ENCODE data around the gene SLC27A4. TPM values are rescaled to one million over a fixed set of nuclear protein-coding genes. Genes with fewer than 3 reads are reported as not detected.

The SLC27A4 gene
- polyA plus RNA-seq, 3 donors: 15.2 to 19.0 (median 16.5) TPM

DNA sequence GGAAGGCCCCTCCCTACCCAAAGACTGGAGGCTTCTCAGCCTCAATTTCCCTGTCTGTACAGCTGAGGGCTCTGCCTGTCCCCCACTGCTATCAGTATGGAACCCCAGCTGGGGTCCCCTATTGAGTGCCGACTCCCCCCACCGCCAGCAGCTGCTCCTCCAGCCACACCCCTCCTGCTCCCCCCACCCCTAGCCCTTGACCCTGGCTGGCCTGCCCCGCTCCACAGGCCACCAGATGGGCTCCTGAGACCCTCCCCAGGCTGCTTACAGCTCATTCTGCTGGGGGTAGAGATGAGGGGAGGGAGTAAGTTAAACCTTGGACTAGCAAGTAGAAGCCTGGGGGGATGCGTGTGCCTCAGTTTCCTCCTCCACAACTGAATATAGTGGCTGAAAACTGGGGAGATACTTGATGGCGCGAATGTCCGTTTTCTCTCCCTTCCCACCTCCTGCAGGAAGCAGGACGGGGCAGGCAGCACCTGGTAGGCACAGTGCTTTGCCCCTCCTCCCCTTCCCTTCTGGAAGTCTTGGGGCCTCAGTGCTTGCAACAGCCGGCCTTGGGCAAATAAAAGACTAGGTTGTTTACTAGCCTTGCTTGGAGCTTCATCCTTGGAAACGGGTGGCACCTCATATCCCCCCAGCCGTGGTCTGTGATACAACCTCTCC is 50.0 kb downstream of the SLC27A4 start:
- no peak for DNase-seq (ENCODE audit: low read depth in 3 of 3, low spot score in 2 of 3)

DNA sequence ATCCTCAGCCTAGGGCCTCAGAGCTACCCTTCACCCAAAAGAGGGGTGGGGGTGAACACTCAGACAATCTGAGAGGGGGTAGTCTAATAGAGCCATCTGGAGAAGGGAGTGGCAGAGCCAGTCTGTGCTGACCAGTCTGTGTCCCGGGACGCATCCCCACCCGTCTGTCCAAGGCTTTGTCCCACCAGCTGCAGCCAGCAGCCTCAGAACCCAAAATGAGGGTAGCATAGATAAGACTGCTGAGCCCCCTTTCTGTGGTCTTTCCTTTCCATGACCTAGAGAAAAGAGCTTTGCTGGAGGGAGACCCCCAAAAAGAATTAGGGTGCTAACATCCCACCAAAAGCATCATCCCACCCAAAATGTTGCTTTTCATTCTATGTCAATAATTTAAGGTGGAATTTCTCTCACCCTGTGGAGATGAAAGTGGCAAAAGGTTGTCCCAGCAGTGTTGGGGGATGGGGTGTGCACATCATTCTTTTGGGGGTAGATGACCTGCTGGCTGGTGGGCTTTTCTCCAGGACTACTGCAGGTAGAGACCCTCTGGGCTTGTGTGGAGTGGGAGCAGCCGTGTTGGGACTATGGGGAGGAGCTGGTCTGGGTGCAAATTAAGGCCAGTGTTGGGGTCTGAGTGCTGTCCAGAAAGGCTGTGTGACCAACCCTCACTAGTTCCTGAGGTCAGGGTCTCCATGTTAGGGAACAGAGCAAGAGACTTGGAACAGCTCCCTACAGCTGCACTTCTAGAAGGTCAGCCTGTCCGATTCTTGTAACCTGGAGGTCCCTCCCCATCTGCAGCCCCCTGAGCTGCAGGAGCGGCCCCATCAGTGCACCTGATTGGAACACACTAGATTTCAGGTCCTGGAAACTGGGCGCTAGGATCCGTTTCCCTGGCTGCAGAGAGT is 50.7 kb downstream of the SLC27A4 start:
- no peak for DNase-seq (ENCODE audit: low read depth in 3 of 3, low spot score in 2 of 3)

DNA sequence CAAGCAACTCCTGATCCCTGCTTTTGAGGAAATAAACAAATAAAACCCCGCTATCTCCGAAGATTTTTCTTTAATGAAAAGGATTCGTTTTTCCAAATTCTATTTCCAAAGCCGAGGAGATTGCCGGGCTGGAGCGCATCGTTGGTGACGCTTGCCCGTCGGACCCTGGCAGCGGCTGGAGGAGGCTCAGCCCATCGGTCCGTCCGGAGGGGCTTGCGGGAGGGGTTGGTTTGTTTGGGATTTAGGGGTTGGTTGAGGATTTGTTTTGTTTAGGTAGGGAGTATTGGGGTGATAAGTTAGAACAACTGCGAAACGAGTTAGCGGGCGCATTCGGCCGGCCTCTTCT is 51.6 kb downstream of the SLC27A4 start:
- no peak for DNase-seq (ENCODE audit: low read depth in 3 of 3, low spot score in 2 of 3)

DNA sequence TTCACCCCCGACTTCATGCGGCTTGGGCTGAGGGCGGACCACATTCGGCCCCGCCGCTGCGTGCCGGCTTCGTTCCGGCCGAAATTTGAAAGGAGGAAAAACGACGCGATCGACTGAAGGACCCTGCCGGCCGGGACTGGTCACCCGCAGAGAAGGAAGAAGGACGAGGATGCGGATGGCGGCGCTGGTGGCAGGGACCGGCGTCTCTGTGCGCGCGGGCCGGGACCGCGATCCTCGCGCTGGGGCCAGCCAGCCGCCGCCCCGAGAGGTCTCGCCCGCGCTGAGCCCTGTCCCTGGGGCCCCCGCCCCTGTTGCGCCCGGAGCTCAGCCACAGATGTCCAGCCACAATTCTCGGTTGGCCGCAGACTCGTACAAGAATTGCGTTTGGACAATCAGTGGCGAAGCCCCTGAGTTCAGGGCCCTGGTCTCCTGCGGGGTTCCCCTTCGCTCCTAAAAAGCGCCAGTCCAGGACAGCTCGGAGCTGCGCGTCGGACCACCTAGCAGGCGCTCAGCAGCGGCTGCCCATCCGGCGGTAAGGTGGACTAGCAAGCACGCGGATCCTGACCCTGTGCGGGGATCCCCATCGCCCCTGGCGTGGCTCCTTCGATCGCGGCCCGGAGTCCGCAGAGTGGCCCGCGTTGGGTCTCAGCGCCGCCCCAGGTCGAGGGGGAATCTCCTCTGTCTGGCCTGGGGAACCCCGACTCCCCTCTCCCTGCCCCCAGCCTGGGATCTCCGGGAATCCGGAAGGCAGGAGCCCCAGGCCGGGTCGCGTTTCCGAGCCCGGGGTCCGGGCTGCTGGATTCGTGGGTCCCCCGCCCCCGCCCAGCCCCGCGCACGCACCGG is 52.2 kb downstream of the SLC27A4 start:
- no peak for DNase-seq (ENCODE audit: low read depth in 3 of 3, low spot score in 2 of 3)

DNA sequence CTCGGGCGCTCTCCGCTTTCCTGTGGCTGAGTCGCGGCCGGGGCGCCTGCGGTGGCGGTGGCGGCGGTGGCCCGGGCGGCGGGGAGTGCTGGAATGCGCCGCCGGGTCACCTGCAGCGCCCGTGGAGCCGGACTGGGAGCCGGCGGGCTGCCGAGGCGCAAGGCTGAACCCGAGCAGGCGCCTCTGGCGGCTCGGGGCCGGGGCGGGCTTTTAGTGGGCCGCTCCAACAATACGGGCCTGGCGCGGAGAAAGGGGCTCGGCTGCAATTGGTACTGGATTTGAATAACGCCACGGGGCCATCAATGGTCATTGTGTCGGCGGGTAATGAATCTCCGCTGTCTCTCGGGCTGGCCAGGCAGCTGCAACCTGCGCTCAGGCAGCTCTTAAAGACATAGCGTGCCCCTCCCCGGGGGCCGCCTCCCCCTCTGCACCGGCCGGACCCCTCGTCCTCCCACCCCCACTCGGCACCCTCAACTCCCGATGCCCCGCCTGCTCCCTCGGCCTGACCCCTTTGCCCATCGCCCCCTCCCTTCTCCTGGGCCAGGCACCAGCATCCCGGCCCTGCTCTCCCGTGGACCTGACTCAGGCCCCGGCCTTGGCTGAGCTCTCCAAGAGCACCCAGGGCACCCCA is 52.9 kb downstream of the SLC27A4 start:
- no peak for DNase-seq (ENCODE audit: low read depth in 3 of 3, low spot score in 2 of 3)

DNA sequence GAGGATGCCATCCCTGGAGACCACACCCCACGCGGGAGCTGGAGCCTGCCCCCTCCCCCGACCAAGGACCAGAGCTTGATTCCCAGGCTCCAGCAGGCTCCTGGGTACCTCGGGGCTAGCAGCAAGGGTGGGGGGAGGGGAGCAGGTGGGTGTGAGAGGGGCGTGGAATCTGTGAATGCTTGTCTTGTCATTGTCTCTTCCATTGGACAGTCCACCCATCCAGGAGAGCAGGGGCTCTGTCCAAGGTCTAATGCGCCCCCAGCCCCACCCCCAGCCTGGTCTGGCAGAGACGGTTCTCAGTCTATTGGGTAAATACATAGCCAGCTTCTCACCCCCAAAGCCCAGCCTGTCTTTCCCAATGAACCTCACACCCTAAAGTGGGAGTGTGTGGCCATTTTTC is 53.6 kb downstream of the SLC27A4 start:
- DNase-seq (ENCODE audit: low read depth in 3 of 3, low spot score in 2 of 3): no peak

DNA sequence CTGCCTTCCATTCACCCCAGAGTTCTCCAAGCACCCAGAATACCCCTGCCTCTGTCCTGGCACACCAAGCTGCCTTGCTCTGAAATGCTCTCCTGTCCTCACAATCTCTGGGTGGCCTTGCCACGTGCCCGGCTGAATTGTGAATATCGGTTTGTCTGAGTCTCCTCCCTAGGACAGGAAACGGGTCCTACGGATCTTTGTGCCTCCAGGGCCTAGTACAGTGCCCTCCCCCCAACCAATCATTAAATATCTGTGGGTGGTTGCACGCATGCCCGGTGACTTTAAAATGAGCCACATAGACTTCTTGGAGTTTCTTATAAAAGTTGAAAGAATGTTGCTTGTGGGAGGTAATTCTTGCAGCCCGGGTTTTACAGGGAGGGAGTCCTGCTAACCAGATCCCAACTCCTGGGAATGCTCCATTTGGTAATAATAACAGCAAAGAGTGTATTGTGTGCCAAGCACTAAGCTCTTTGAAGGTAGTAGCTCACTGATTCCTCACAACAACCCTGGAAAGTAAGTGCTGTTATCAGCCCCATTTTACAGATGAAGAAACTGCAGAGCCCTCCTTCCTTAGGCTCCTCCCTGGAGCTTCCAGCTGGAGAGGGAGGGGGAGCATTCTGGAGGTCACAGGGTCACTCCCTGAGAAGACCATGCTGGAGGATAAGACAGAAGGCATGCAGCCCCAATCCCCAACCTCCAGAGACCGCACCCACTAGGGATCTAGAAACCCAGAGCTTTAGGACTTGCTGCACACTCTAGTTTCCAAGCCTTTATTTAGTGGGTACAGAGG is 54.2 kb downstream of the SLC27A4 start:
- DNase-seq (ENCODE audit: low read depth in 3 of 3, low spot score in 2 of 3): no peak

DNA sequence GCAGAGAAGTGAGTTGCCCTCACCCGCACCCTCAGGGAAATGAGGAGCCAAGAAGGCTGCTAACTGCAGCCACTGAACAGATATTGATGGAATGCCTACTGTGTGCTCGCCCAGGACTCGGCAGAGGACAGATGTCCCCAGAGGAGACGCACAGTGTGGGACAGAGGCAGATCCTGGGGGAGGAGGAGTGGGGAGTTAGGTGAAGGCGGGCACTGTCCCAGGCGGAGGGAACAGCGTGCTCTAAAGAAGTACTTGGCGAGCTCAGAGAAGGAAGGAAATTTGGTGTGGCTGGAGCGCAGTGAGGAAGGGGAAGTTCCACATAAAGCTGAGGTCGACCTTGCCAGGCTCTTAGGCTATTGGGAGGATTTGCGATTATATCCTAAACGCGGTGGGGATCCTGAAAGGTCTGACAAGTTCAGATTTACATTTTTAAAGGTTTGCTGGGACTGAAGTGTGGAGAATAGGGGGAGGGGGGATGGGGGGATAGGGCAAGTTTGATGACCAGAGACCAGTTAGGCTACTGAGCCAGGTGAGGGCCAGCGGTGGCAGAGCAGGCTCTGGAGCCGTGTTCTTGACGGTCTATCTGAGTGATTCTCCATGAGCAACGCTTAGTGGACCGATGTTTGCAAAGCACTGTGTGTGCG is 56.8 kb downstream of the SLC27A4 start:
- no peak for DNase-seq (ENCODE audit: low read depth in 3 of 3, low spot score in 2 of 3)

DNA sequence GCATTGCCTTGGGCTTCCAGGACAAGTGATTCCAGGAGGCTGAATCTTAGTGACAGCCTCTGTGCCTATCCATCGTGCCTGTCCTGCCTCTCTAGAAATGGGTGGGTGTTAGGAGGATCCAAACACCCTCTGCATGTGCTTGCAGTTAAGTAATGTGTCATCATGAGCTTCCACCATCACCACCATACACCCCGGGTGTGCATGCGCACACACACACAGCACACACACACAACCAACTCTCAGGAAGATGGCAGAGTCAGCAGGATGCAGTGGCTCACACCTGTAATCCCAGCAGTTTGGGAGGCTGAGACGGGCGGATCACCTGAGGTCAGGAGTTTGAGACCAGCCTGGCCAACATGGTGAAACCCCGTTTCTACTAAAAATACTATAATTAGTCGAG is 57.5 kb downstream of the SLC27A4 start:
- no peak for DNase-seq (ENCODE audit: low read depth in 3 of 3, low spot score in 2 of 3)

DNA sequence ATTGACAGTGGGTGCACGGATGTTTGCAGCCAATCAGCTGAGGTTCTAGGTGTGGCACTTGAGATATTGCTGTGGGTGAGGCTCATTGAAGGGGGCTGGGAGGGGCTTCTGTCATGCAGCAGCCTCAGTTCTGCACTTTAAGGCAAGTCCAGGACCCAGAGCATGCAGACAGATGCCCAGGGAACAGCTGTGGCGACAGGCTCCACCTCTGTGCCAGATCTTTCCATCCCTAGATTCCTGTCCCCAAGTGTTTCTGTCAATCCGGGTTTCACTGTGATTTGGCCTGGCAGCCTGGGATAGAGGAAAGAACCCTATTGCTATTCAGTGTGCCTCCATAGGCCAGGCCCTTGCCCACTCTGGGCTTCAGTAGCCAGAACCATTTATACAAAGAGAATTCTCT is 59.5 kb downstream of the SLC27A4 start:
- DNase-seq (ENCODE audit: low read depth in 3 of 3, low spot score in 2 of 3): no peak

DNA sequence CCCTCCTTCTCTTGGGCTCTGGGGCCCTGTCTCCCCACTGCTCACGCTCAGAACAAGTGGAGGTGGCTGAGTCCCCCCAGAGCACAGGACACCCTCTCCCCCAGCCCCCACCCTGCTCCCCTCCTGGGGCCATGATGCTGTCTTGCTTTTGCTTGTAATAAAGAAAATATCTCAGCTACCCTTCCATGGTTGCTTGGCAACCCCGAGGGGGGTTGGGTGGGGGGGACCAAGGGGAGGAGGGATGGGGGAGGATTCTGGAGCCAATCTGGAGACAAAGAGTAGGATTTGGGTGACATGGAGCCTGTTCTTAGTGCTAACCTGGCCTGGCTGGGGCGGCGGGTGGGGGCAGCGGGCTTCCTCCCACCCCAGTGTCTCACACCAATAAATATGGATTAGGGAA is 64.2 kb downstream of the SLC27A4 start:
- DNase-seq (ENCODE audit: low read depth in 3 of 3, low spot score in 2 of 3): no peak

DNA sequence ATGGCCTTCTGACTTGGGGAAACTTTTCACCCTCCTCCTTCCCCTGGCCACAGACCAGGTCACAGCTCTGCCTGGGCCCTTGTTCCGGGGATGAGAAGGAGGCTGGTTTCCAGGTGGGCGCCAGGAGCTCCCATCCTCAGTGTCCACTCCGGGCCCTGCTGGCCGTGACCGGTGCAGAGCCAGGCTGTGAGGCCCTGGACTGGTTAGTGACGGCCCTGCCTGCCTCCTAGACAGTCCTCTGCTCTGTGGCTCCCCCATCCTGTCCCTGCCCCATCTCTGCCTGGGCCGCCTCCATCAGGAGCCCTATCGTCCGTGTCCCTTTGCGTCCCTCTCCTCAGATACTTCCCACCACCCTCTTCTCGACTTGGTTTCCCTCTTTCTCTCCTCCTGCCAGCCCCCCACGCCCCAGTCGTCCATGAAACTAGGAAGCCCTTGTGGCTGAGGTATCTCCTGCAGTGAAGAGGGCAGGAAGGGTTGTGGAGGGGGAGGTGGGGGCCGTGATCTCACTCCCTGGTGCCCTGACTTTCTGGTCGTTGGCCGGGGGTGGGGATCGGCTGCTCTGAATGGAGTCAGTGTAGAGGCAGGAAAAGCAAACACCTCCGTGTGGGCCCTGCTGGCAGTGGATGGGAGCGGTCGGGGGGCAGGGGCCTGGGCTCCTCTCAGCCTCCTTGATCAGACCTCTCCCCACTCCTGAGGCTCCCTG is 64.9 kb downstream of the SLC27A4 start:
- no peak for DNase-seq (ENCODE audit: low read depth in 3 of 3, low spot score in 2 of 3)

DNA sequence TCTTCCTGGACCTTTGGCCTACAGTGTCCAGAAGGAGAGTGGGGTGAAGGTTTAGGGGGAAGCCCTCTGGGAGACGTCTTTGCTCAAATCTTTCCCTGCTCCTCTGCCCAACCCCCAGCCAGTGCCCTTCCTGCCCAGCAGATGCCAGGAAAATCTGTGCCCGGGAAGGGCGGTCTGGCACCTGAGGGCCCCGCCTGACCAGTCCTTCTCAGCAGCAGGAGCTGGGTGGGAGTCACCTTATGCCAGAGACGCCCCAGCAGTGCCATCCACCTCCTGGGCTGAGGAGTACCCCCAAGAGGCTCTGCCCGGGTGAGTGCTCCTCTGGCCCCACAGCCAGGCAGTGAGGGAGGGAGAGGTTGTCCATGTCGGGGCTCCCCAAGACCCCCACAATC is 65.4 kb downstream of the SLC27A4 start:
- no peak for DNase-seq (ENCODE audit: low read depth in 3 of 3, low spot score in 2 of 3)

DNA sequence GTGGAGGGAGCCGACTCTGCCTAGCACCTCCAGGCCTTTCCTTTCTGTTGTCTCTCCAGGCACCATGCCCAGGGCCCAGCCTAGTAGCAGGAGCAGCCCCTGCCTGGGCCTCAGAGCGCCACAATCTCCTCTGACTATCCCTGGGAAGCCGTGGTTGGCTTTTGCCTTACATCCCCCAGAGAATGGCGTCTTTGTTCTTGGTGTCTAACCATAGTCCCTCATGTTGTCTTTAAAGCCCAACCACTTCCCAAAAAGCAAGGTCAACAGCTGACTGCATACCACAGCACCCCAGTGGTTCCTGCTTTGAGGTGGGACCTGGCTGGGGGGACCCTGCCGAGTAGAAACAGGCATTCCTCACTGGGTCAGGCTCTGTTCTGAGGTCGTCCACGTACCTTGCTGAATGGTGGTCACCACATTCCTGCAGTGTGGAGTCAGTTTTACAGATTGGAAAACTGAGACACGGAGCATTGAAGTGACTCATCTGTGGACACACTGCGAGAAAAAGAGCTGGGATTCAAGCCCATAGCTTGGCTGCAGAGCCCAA is 66.6 kb downstream of the SLC27A4 start:
- no peak for DNase-seq (ENCODE audit: low read depth in 3 of 3, low spot score in 2 of 3)

DNA sequence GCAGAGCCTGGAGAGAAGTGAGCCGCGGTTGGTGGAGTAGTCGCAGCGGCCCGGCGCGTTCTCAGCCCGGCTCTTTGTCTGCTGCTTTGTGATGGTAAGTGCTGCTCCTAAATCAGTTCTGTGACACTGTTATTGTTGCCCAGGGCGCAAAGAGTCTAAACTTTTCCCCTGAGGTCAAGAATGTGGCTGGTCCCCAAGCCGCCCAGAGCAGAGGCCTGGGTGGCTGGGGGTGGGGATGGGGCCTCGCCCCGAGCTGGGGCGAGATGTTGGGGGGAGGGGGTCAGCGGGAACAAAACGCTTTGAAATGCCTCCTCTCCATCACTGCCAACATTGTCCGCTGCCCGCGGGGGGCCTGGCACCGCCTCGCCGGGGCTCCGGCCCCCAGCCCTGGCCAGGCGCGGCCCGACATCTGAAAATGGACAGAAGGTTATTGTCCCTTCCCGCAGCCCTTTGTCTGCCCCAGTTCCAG is 68.7 kb downstream of the SLC27A4 start:
- no peak for DNase-seq (ENCODE audit: low read depth in 3 of 3, low spot score in 2 of 3)

DNA sequence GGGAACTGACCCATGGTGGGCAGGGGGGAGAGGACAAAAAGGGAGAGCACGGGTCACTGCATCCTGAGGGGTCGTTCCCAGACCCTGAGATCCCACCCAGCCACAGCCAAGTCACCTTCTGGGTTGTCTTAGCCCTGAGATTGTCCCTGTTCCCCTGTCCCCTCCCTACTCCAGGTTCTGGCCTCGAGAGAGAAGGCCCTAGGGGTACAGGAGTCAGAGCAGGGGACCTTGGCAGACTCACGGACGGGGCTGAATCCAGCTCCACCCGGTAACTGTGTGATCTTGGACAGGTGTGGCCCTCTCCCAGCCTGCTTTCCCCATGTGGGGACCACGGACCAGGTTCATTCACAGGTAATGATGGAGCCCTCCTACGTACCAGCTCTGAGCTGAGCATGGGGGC is 69.1 kb downstream of the SLC27A4 start:
- no peak for DNase-seq (ENCODE audit: low read depth in 3 of 3, low spot score in 2 of 3)

DNA sequence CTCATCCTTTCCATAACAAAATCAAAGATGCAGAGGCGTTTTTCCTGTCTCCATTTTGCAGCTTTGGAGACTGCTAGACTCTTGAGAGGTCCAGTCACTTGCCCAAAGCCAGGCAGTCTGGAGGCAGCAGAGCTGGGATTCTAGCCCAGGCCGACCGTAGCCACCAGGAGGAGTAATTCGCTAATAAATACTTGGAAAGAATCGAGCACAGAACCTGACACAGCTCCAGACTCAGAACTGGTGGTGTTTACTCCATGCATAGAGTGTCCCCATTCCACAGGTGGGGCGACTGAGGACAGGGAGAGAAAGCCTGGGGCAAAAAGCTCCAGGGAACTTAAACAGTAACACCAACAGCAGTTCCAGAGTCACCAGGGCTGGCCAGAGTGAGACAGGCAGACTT is 69.7 kb downstream of the SLC27A4 start:
- no peak for DNase-seq (ENCODE audit: low read depth in 3 of 3, low spot score in 2 of 3)
